Glomerular endothelial cell (primary cell): ENCODE results near the gene SLC25A29. TPM values are rescaled to one million over a fixed set of nuclear protein-coding genes. Genes with fewer than 3 reads are reported as not detected.

ENCODE experiments used
- DNase-seq: peaks from one replicate; pipeline ENCODE4 v3.0.0-alpha.2; 2011; ENCODE audit warnings: low read depth, low spot score; ENCODE audit errors: extremely low read depth
- total RNA-seq: library from RNA; depleted of rRNA; stranded (reverse); fragments of >200 nt; gene quantifications from 2 replicates; pipeline ENCODE4 v1.2.3, GENCODE V29; 2015

SLC25A29 gene
- total RNA-seq, 1 donor from 2014 or later = 175 TPM

- DNase-seq = no peak
Observed at GRCh38 chr14:100332071-100332639, 25.9 kb upstream of the SLC25A29 start.

- DNase-seq = no peak
Observed at GRCh38 chr14:100330388-100330931, 24.2 kb upstream of the SLC25A29 start.

GRCh38 chr14:100330007-100330344, 23.7 kb upstream of the SLC25A29 start:
- no peak for DNase-seq

GRCh38 chr14:100329233-100330006, 23.2 kb upstream of the SLC25A29 start:
- no peak for DNase-seq

GRCh38 chr14:100328495-100329163, 22.4 kb upstream of the SLC25A29 start:
- DNase-seq = no peak

- no peak for DNase-seq
Observed at GRCh38 chr14:100327128-100327527, 20.9 kb upstream of the SLC25A29 start.

GRCh38 chr14:100325958-100326357, 19.7 kb upstream of the SLC25A29 start:
- DNase-seq = no peak

GRCh38 chr14:100325231-100325632, 19.0 kb upstream of the SLC25A29 start:
- DNase-seq = no peak

- DNase-seq = no peak
Observed at GRCh38 chr14:100323942-100324307, 17.7 kb upstream of the SLC25A29 start.

GRCh38 chr14:100323121-100323941, 17.1 kb upstream of the SLC25A29 start, which contains the start of gene SLC25A47:
TSS of gene SLC25A47 (plus strand) at chr14:100323339. CDS start at chr14:100323415, 76 bp downstream.
- DNase-seq = no peak

- no peak for DNase-seq
Observed at GRCh38 chr14:100322138-100322957, 16.1 kb upstream of the SLC25A29 start.

GRCh38 chr14:100321473-100322137, 15.4 kb upstream of the SLC25A29 start:
- no peak for DNase-seq

GRCh38 chr14:100320157-100320856, 14.1 kb upstream of the SLC25A29 start:
- no peak for DNase-seq

- no peak for DNase-seq
Observed at GRCh38 chr14:100317912-100318808, 11.9 kb upstream of the SLC25A29 start.

GRCh38 chr14:100317389-100317788, 11.1 kb upstream of the SLC25A29 start:
- DNase-seq = no peak

- no peak for DNase-seq
Observed at GRCh38 chr14:100314724-100315123, 8.5 kb upstream of the SLC25A29 start.

GRCh38 chr14:100313464-100314230, 7.4 kb upstream of the SLC25A29 start:
- no peak for DNase-seq
